ENCODE measurements around the gene TOLLIP.

GRCh38 chr11:1232883-1233321 is 76.5 kb downstream of the TOLLIP start:
- TF ChIP-seq CTCF (IDR thresholded peaks at IDR 0.05; ENCODE audit: low read depth, low read length) (no peak), POLR2A (IDR thresholded peaks at IDR 0.05; ENCODE audit: extremely low read depth, insufficient read length) (no peak)
